ENCODE data around the gene CLIP1. TPM values are rescaled to one million over a fixed set of nuclear protein-coding genes. Genes with fewer than 3 reads are reported as not detected.

Gene CLIP1
- total and polyA plus RNA-seq, 2 of the 8 experiments (the other 6 are each of a cell fraction or from before 2014, with no cell fraction given) = 19.0 to 27.6 TPM

DNA sequence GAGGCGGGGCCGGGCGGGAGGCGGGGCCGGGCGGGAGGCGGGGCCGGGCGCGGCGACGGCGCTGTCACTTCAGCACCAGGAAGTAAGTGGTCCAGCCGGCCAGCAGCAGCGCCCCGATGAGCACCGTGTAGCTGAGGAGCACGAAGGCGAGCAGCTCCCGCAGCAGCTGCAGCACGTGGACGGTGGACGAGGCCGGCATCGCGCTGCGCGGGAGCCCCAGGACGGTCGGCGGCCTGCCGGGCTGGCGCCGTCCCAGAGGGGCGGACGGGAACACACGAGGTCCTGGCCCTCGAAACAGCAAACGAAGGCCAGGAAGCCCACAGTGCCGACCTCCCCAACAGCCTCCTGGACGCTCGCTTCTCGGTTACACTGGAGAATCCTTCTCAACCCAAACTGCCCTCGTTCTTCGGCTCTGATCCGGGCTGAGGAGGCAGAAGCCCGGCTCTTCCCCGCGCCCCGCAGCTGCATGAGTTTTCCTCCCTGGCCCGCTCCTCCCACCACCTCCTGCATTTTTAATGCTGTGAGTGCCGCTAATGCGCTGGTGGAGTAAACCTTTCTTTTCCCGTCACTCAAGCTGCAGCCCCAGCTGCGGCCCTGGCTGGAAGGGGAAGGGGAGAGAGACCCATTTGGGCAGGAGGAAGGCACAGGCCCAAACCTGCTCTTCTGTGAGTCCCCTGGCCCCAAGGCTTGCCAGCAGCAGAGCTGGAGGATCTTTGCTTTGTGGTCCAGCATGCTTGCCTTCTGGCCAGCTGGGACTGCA is 195.9 kb downstream of the CLIP1 start (continued):
- TF ChIP-seq, protein P1, sequence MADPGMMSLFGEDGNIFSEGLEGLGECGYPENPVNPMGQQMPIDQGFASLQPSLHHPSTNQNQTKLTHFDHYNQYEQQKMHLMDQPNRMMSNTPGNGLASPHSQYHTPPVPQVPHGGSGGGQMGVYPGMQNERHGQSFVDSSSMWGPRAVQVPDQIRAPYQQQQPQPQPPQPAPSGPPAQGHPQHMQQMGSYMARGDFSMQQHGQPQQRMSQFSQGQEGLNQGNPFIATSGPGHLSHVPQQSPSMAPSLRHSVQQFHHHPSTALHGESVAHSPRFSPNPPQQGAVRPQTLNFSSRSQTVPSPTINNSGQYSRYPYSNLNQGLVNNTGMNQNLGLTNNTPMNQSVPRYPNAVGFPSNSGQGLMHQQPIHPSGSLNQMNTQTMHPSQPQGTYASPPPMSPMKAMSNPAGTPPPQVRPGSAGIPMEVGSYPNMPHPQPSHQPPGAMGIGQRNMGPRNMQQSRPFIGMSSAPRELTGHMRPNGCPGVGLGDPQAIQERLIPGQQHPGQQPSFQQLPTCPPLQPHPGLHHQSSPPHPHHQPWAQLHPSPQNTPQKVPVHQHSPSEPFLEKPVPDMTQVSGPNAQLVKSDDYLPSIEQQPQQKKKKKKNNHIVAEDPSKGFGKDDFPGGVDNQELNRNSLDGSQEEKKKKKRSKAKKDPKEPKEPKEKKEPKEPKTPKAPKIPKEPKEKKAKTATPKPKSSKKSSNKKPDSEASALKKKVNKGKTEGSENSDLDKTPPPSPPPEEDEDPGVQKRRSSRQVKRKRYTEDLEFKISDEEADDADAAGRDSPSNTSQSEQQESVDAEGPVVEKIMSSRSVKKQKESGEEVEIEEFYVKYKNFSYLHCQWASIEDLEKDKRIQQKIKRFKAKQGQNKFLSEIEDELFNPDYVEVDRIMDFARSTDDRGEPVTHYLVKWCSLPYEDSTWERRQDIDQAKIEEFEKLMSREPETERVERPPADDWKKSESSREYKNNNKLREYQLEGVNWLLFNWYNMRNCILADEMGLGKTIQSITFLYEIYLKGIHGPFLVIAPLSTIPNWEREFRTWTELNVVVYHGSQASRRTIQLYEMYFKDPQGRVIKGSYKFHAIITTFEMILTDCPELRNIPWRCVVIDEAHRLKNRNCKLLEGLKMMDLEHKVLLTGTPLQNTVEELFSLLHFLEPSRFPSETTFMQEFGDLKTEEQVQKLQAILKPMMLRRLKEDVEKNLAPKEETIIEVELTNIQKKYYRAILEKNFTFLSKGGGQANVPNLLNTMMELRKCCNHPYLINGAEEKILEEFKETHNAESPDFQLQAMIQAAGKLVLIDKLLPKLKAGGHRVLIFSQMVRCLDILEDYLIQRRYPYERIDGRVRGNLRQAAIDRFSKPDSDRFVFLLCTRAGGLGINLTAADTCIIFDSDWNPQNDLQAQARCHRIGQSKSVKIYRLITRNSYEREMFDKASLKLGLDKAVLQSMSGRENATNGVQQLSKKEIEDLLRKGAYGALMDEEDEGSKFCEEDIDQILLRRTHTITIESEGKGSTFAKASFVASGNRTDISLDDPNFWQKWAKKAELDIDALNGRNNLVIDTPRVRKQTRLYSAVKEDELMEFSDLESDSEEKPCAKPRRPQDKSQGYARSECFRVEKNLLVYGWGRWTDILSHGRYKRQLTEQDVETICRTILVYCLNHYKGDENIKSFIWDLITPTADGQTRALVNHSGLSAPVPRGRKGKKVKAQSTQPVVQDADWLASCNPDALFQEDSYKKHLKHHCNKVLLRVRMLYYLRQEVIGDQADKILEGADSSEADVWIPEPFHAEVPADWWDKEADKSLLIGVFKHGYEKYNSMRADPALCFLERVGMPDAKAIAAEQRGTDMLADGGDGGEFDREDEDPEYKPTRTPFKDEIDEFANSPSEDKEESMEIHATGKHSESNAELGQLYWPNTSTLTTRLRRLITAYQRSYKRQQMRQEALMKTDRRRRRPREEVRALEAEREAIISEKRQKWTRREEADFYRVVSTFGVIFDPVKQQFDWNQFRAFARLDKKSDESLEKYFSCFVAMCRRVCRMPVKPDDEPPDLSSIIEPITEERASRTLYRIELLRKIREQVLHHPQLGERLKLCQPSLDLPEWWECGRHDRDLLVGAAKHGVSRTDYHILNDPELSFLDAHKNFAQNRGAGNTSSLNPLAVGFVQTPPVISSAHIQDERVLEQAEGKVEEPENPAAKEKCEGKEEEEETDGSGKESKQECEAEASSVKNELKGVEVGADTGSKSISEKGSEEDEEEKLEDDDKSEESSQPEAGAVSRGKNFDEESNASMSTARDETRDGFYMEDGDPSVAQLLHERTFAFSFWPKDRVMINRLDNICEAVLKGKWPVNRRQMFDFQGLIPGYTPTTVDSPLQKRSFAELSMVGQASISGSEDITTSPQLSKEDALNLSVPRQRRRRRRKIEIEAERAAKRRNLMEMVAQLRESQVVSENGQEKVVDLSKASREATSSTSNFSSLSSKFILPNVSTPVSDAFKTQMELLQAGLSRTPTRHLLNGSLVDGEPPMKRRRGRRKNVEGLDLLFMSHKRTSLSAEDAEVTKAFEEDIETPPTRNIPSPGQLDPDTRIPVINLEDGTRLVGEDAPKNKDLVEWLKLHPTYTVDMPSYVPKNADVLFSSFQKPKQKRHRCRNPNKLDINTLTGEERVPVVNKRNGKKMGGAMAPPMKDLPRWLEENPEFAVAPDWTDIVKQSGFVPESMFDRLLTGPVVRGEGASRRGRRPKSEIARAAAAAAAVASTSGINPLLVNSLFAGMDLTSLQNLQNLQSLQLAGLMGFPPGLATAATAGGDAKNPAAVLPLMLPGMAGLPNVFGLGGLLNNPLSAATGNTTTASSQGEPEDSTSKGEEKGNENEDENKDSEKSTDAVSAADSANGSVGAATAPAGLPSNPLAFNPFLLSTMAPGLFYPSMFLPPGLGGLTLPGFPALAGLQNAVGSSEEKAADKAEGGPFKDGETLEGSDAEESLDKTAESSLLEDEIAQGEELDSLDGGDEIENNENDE (IDR thresholded peaks at IDR 0.05; ENCODE audit: insufficient replicate concordance, low read length) = no peak
- TF ChIP-seq SIX5 (IDR thresholded peaks at IDR 0.05; ENCODE audit: low read depth, low read length) (no peak), BACH1 (IDR thresholded peaks at IDR 0.05; ENCODE audit: low read length) (no peak), GABPA (IDR thresholded peaks at IDR 0.05; ENCODE audit: borderline replicate concordance, insufficient read depth, low read length) (no peak), RBBP5 (IDR thresholded peaks at IDR 0.05; ENCODE audit: borderline replicate concordance, low read depth, low read length) (no peak), FOSL1 (IDR thresholded peaks at IDR 0.05; ENCODE audit: insufficient read depth, low read depth, low read length) (no peak), POLR2AphosphoS5 (IDR thresholded peaks at IDR 0.05; ENCODE audit: low read depth, low read length) (no peak; the same call in 1 of the 2 replicates), CHD2 (IDR thresholded peaks at IDR 0.05; ENCODE audit: low read length) (peak; percentile 13; the same call in 1 of the 2 replicates)

Measured in H1 (cell line).